ENCODE measurements around the gene RCBTB1.

The RCBTB1 gene

GRCh38 chr13:49539313-49539712 lies 46.0 kb downstream of the RCBTB1 start:
- DNase-seq (ENCODE audit: extremely low read depth, low read depth), result no peak
- no peak for TF ChIP-seq CTCF (IDR thresholded peaks at IDR 0.05; ENCODE audit: low read depth, low read length)

GRCh38 chr13:49538404-49538803 lies 47.0 kb downstream of the RCBTB1 start:
- no peak for DNase-seq (ENCODE audit: extremely low read depth, low read depth)
- no peak for TF ChIP-seq CTCF (IDR thresholded peaks at IDR 0.05; ENCODE audit: low read depth, low read length)

- no peak for DNase-seq (ENCODE audit: extremely low read depth, low read depth)
- no peak for TF ChIP-seq CTCF (IDR thresholded peaks at IDR 0.05; ENCODE audit: low read depth, low read length)
Measured at GRCh38 chr13:49536144-49536873, 49.0 kb downstream of the RCBTB1 start.

- DNase-seq (ENCODE audit: extremely low read depth, low read depth), result no peak
- TF ChIP-seq CTCF (IDR thresholded peaks at IDR 0.05; ENCODE audit: low read depth, low read length), result no peak
Measured at GRCh38 chr13:49533591-49534269, 51.6 kb downstream of the RCBTB1 start.

GRCh38 chr13:49533011-49533410 lies 52.3 kb downstream of the RCBTB1 start:
- no peak for TF ChIP-seq CTCF (IDR thresholded peaks at IDR 0.05; ENCODE audit: low read depth, low read length)
- DNase-seq (ENCODE audit: extremely low read depth, low read depth), result no peak

- no peak for TF ChIP-seq CTCF (IDR thresholded peaks at IDR 0.05; ENCODE audit: low read depth, low read length)
- no peak for DNase-seq (ENCODE audit: extremely low read depth, low read depth)
Measured at GRCh38 chr13:49532593-49532992, 52.8 kb downstream of the RCBTB1 start.

- DNase-seq (ENCODE audit: extremely low read depth, low read depth), result no peak
- no peak for TF ChIP-seq CTCF (IDR thresholded peaks at IDR 0.05; ENCODE audit: low read depth, low read length)
Measured at GRCh38 chr13:49530457-49530856, 54.9 kb downstream of the RCBTB1 start.
